Endothelial cell of umbilical vein (primary cell): ENCODE data around the gene OBP2B. TPM values are rescaled to one million over a fixed set of nuclear protein-coding genes. Genes with fewer than 3 reads are reported as not detected.

Experiments
- BruUV-seq: library from RNA; stranded (reverse); fragments of 400-500 nt; replicated peaks from 2 replicates; lab custom pipeline; 2021; lab: Mats Ljungman, UMichigan
- CTCF ChIA-PET: fragments of 300-600, 350-600 bp; sonication (Branson Sonifier 250); formaldehyde crosslinking; loops from one replicate; lab custom pipeline; 2021; ENCODE audit warnings: antibody characterized with exemption, inconsistent platforms; lab: Charles Lee
- POLR2A ChIA-PET: fragments of 300-600, 350-600 bp; sonication (Branson Sonifier 250); formaldehyde crosslinking; loops from one replicate; lab custom pipeline; 2021; ENCODE audit warnings: antibody characterized with exemption, inconsistent platforms; lab: Charles Lee
- DNase-seq: peaks from one replicate; pipeline ENCODE4 v3.0.0-alpha.2; 2011; ENCODE audit warnings: low read depth, low spot score
- FAIRE-seq: peaks from 2 replicates; lab custom pipeline; 2011; peaks lifted over from hg19 to GRCh38; lab: Jason Lieb, UNC
- H2AFZ ChIP-seq: 2 replicates; pipeline ENCODE4 v1.6.0; 2012; ENCODE audit warnings: low read depth, low read length, control low read depth, inconsistent platforms
- H3K27ac ChIP-seq: 2 replicates; pipeline ENCODE4 v1.5.1; 2011; ENCODE audit warnings: low read depth, mild to moderate bottlenecking, control low read depth, low read length, moderate library complexity; ENCODE audit not compliant: insufficient read depth
- H3K27me3 ChIP-seq, 2 experiments: 2 replicates each; pipeline versions ENCODE4 v1.6.0 to v1.6.1; 2011; ENCODE audit warnings: low read length in 2 of 2, mixed read lengths in 1 of 2; ENCODE audit not compliant: control insufficient read depth in 2 of 2, insufficient read depth in 2 of 2
- H3K36me3 ChIP-seq, 2 experiments: 2 replicates in 1 of 2; 3 replicates in 1 of 2; pipeline ENCODE4 v1.5.1; 2011; ENCODE audit warnings: low read length in 2 of 2, mild to moderate bottlenecking in 1 of 2, moderate library complexity in 1 of 2; ENCODE audit not compliant: control insufficient read depth in 2 of 2, insufficient read depth in 2 of 2; ENCODE audit errors: extremely low read depth in 1 of 2
- H3K4me1 ChIP-seq: 3 replicates; pipeline ENCODE4 v1.5.1; 2011; ENCODE audit warnings: mild to moderate bottlenecking, low read length; ENCODE audit not compliant: control insufficient read depth, insufficient read depth; ENCODE audit errors: extremely low read depth
- H3K4me2 ChIP-seq: 2 replicates; pipeline ENCODE4 v1.6.1; 2011; ENCODE audit warnings: low read length, control low read depth, mixed read lengths; ENCODE audit not compliant: insufficient read depth
- H3K4me3 ChIP-seq, 3 experiments: fragments of 200-600 bp in 1 of 3; sonication (generic), shearing (Covaris generic) in 1 of 3; replicated peaks in 1 of 3; 2 replicates each; pipeline ENCODE4 v1.5.1; 2011 to 2016; ENCODE audit warnings: control low read depth in 3 of 3, low read length in 3 of 3, mild to moderate bottlenecking in 2 of 3, inconsistent platforms in 1 of 3, low read depth in 1 of 3, moderate library complexity in 1 of 3; ENCODE audit not compliant: insufficient read depth in 1 of 3
- H3K79me2 ChIP-seq: 2 replicates; pipeline ENCODE4 v1.6.0; 2012; ENCODE audit warnings: low read length, inconsistent platforms; ENCODE audit not compliant: control insufficient read depth, insufficient read depth
- H3K9ac ChIP-seq: replicated peaks from 2 replicates; pipeline ENCODE3; 2011; ENCODE audit warnings: low read length, control low read depth; ENCODE audit not compliant: insufficient read depth; ENCODE audit errors: extremely low read depth
- H3K9me1 ChIP-seq: replicated peaks from 3 replicates; pipeline ENCODE4 v1.6.0; 2011; ENCODE audit warnings: mild to moderate bottlenecking, low read length; ENCODE audit not compliant: control insufficient read depth, insufficient read depth; ENCODE audit errors: extremely low read depth
- H3K9me3 ChIP-seq: replicated peaks from 2 replicates; pipeline ENCODE4 v1.5.1; 2012; ENCODE audit warnings: low read length, inconsistent platforms; ENCODE audit not compliant: control insufficient read depth, insufficient read depth
- H4K20me1 ChIP-seq: replicated peaks from 2 replicates; pipeline ENCODE3; 2011; ENCODE audit warnings: mild to moderate bottlenecking, low read length; ENCODE audit not compliant: control insufficient read depth, insufficient read depth; ENCODE audit errors: extremely low read depth
- CTCF ChIP-seq, 2 donors: IDR thresholded peaks; 1 replicate in 1 of 2; 2 replicates in 1 of 2; pipeline ENCODE4 v1.5.1; 2011; ENCODE audit warnings: low read length in 2 of 2, mild to moderate bottlenecking in 2 of 2, moderate library complexity in 2 of 2, control low read depth in 1 of 2, inconsistent platforms in 1 of 2, low read depth in 1 of 2; ENCODE audit not compliant: insufficient read depth in 1 of 2; ENCODE audit errors: extremely low read depth in 1 of 2
- EZH2 ChIP-seq: IDR thresholded peaks from 2 replicates; pipeline ENCODE4 v1.6.1; 2012; ENCODE audit warnings: borderline replicate concordance, low read depth, mild to moderate bottlenecking, moderate library complexity, low read length, inconsistent platforms; ENCODE audit not compliant: severe bottlenecking
- JUN ChIP-seq: IDR thresholded peaks from 2 replicates; pipeline ENCODE4 v1.6.1; 2011; ENCODE audit warnings: borderline replicate concordance, low read depth; ENCODE audit not compliant: insufficient read length, insufficient read depth
- MYC ChIP-seq: IDR thresholded peaks from one replicate; pipeline ENCODE4 v1.6.1; 2011; ENCODE audit warnings: mild to moderate bottlenecking, low read depth, low read length
- POLR2A ChIP-seq: IDR thresholded peaks from 2 replicates; pipeline ENCODE4 v1.6.1; 2012; ENCODE audit warnings: low read depth, mild to moderate bottlenecking, control low read depth, low read length
- POLR2AphosphoS5 ChIP-seq: IDR thresholded peaks from 2 replicates; pipeline ENCODE4 v1.6.1; 2012; ENCODE audit warnings: low read depth, mild to moderate bottlenecking, control low read depth, low read length, moderate library complexity; ENCODE audit not compliant: insufficient read depth
- dilution Hi-C: fragments of 300-500 bp; cut with MboI; formaldehyde crosslinking; loops from one replicate; pipeline ENCODE4 v1.15.0; 2019; ENCODE audit warnings: low sequenced_read_pairs; ENCODE audit not compliant: extremely low pct_ligation_motif_present
- intact Hi-C: fragments of 100-400 bp; cut with micrococcal nuclease; formaldehyde crosslinking; loops from one replicate; pipeline ENCODE4 v1.10.0; 2022
- polyA plus RNA-seq, 4 experiments: library from polyadenylated mRNA; depleted of rRNA in 3 of 4; stranded (reverse) in 3 of 4; unstranded in 1 of 4; fragments of >200 nt; gene quantifications; 2 replicates each; pipeline versions ENCODE4 v1.2.1 to v1.2.3, GENCODE V29; 2011 to 2012; ENCODE audit warnings: missing spikeins in 1 of 4
- total RNA-seq: library from RNA; stranded (reverse); gene quantifications from 2 replicates; pipeline ENCODE4 v1.2.3, GENCODE V29; 2021

The OBP2B gene
- total and polyA plus RNA-seq, 2 donors (not counting 3 experiments of a cell fraction or from before 2014, with no cell fraction given) = not detected

- Histone ChIP-seq H3K79me2 (no peaks in the 10 kb centered on the region), H3K36me3 (peaks cover 3 to 4% of the 10 kb centered on the region in 2 experiments), H3K4me2 (no peak overlapping the region), H3K9ac (no peak overlapping the region), H4K20me1 (no peaks in the 10 kb centered on the region), H3K9me1 (no peaks in the 10 kb centered on the region), H3K27ac (no peak overlapping the region), H3K27me3 (no peaks in the 10 kb centered on the region), H3K9me3 (no peaks in the 10 kb centered on the region), H3K4me1 (peaks cover 3% of the 10 kb centered on the region), H3K4me3 (no peak overlapping the region), H2AFZ (no peak overlapping the region)
- intact Hi-C loops = no loop called here
- DNase-seq = no peak
- ChIA-PET POLR2A (no interaction called here), CTCF (interaction anchor here (1.3 to 2.1 kb wide), 3 partner anchors 10 to 169 kb away, joined by 3 to 7 read pairs (median 3); no protein-coding TSS in a partner anchor)
- no TSS peak for BruUV-seq
- dilution Hi-C loops = no loop called here
- TF ChIP-seq CTCF (IDR thresholded peaks at IDR 0.05; ENCODE audit: extremely low read depth in 1 of 2, insufficient read depth in 1 of 2, low read depth in 1 of 2, low read length in 2 of 2) = no peak
- no peak for TF ChIP-seq POLR2AphosphoS5
- no peak for TF ChIP-seq JUN
- TF ChIP-seq MYC = no peak
- no peak for TF ChIP-seq POLR2A
- no peak for TF ChIP-seq EZH2
- no peak for FAIRE-seq
Measured at GRCh38 chr9:133161547-133161950, 47.5 kb downstream of the OBP2B start.
